GM21619 (cell line): Measurements from ENCODE around the gene NACAD.

Source experiments
- ATAC-seq: cut with Tn5 transposase; IDR thresholded peaks from one replicate; pipeline ENCODE4 v1.9.1; 2021; ENCODE audit not compliant: unreplicated experiment

The NACAD gene, protein sequence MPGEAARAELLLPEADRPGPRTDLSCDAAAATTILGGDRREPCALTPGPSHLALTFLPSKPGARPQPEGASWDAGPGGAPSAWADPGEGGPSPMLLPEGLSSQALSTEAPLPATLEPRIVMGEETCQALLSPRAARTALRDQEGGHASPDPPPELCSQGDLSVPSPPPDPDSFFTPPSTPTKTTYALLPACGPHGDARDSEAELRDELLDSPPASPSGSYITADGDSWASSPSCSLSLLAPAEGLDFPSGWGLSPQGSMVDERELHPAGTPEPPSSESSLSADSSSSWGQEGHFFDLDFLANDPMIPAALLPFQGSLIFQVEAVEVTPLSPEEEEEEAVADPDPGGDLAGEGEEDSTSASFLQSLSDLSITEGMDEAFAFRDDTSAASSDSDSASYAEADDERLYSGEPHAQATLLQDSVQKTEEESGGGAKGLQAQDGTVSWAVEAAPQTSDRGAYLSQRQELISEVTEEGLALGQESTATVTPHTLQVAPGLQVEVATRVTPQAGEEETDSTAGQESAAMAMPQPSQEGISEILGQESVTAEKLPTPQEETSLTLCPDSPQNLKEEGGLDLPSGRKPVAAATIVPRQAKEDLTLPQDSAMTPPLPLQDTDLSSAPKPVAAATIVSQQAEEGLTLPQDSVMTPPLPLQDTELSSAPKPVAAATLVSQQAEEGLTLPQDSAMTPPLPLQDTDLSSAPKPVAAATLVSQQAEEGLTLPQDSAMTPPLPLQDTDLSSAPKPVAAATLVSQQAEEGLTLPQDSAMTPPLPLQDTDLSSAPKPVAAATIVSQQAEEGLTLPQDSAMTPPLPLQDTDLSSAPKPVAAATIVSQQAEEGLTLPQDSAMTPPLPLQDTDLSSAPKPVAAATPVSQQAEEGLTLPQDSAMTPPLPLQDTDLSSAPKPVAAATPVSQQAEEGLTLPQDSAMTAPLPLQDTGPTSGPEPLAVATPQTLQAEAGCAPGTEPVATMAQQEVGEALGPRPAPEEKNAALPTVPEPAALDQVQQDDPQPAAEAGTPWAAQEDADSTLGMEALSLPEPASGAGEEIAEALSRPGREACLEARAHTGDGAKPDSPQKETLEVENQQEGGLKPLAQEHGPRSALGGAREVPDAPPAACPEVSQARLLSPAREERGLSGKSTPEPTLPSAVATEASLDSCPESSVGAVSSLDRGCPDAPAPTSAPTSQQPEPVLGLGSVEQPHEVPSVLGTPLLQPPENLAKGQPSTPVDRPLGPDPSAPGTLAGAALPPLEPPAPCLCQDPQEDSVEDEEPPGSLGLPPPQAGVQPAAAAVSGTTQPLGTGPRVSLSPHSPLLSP (N-terminal part only)

DNA sequence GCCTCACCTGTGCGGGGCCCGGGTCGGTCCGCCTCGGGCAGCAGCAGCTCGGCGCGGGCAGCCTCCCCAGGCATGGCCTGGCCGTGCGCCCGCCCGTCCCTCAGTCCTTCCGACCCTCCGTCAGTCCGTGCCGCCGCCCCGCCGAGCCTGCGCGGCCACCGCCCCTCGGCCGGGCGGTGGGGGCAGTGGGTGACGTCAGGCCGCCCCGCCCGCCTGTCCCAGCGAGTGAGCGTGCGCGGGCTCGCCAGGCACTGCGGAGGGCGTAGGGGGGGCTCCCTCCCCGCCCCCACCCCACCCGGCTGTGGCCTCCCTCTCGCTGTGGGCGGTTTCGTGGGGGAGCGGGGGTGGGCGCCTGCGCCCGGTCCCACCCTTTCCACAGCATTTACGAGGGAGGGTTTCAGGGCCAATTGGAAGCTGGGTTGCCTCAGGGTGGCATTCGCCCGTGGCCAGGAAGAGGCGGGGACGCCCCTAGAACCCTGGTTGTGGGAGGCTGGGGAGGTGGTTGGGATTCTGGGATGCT, at the start of gene NACAD:
NACAD (minus strand) TSS at position 149 of the 520 bp plus-strand sequence; CDS start at position 74, 75 bp downstream.
- no peak for ATAC-seq

GRCh38 chr7:45136106-45137060, 47.6 kb upstream of the NACAD start:
- peak; percentile 65 for ATAC-seq

DNA sequence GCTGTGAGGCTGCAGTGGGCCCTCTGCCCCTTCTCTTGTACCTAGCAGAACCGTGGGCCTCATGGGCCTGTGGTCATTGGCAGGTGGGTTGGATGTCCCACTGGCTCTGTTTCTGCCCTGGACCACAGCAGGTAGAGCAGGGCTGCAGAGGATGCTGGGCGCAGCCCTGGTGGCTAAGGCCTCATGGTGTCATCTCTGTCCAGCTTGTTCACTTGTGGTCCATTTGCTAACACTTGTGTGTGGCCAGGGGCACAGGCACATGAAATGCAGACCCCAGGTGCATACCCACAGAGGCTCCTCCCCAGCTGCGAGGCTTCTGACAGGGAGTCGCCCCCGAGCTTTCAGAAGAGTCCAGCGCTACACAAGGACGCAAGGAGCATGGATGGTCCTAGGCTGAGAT, 45.1 kb upstream of the NACAD start:
- ATAC-seq = no peak

GRCh38 chr7:45133352-45133751, 44.6 kb upstream of the NACAD start:
- no peak for ATAC-seq

DNA sequence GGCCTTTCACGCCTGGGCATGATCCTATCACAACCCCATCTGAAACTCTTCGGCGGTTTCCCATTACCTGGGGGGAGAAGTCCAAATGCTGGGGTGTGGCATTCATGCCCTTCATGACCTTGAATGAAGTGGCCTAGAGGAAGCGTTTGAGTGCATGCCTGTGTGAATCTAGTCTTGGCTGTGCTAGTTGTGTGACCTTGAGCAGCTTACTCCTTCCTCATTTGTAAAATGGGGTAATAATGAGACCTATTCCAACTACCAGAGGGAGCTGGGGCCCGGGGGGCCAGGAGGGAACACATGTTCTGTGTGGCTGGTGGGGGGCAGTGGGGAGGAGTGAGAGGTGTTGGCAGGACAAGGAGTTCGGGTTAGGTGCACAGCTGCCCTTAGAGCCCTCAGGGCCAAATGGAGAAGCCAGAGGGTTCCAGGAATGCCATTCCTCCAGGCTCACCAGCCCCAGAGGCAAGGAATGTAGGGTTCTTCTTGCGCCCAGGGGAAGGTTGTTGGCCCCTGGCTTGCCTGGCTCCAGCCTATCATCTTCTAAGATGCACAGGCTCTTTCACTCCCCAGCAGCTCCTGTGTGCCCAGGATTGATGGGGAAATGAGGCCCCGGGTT, 44.0 kb upstream of the NACAD start:
- ATAC-seq = no peak

DNA sequence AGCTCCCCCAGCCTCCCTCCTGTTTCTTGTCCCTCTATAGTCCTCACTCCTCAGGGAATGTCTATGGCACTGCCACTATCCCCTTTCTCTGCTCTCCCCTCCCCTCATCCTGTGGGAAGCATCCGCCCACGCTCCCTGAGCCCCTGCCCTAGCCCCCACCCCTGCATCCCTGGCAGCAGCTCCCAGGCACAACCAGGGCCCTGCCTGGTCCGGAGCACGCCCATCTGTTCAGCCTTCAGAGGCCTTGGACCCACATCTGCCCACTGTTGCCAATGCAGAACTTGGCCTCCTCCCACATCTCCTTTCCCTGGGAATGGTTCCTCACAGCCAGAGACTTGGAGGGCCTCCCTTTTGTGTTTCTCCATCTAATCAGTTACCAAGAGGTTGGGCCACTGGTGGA, 43.1 kb upstream of the NACAD start:
- ATAC-seq = no peak

DNA sequence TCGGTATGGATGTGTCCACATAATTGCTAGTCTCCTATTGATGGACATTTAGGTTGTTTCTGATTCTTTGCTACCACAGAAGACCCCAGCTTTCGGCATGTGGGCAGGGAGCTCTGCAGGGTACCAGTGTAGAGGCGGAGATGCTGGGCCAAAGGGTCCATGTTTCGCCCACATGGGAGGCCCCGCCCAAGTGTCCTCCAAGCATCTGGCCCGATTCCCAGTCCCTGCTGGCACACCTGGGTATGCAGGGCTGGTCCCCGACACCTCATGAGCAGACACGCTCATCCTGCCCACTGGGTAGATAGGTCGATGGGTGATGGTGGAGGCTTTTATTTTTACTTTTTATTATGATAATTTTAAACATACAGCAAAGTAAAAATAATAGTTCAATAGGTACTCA, 42.1 kb upstream of the NACAD start:
- ATAC-seq = no peak

DNA sequence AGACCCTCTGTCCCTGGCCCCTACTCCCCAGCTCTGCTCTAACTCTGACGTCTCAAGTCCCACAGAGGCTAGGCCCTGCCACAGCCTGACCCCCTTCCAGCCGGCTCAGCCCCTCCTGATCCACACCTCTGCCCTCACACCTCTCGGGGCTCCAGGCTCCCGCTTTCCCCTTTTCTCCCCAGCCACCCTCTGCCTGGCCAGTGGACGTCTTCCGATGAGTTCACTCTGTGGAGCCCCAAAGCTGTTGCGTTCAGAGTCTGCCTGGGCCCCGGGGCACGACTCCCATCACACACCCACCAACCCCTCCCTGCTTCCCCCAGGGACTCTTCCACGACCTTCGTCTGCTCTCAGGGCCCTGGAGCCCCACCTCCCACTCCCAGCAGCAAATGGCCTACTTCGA, 41.1 kb upstream of the NACAD start:
- no peak for ATAC-seq

DNA sequence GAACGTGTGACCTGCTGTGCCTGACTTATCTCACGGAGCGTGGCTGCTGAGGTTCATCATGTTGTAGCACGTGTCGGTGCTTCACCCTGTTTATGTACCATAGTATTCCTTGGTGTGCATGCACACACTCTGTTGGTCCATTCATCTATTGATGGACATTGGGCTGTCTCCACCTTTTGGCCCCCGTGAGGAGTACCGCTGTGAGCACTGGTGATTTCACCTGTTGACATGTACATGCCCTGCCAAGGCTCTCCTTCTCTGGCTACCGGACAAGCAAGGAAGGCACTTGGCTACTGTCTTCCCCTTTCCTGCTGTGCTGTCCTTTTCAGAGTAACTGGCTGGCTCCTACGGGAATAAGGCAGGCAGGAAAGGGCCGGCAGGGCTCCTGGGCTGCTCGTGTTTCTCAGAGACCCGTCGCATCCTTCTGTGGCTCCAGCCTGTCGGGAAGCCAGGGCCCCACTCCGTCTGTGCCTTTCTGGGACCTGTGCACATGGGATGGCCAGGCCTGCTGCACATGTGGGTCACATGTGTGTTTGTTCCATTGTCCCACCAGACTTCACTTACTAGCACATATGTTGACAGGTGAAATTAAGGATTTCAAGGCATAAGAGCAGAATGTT, 40.5 kb upstream of the NACAD start:
- ATAC-seq = no peak

DNA sequence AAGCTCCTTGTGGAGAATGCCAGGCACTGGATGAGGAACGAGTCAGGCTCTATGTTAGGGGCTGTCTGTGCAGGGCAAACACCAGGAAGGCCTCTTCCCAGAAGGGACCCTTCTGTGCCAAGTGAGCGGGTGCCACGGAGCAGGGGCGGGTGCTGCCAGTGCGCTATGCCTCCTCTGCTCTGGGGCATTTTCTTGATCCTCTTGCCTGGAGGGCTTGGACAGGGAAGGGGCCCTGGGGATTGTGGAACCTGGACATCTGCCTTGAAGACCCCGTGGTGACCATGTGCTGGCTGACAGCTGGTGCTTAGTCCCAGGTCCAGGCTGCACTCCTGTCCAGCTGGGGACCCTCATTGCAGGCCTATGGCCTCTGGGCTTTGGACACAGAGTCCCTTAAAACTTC, 38.2 kb upstream of the NACAD start:
- no peak for ATAC-seq

DNA sequence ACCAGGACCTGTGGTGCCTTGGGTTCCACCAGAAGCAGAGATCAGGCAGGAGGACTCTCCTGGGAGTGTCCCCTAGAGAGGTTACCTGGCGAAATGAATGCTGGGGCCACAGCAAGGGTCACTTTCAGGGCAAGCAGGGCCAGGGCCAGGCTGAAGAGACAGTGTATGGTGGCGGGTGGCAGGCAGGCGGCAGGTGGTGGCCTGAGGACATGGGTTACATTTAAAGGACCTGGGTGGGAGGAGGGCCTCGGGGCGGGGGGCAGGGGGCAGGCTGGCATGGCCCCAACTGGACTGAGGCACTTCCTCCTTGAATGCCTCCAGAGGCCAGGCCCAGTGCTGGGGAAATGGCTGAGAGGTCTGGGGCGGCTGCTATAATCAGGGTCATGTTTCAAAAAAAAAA, 37.4 kb upstream of the NACAD start:
- no peak for ATAC-seq

DNA sequence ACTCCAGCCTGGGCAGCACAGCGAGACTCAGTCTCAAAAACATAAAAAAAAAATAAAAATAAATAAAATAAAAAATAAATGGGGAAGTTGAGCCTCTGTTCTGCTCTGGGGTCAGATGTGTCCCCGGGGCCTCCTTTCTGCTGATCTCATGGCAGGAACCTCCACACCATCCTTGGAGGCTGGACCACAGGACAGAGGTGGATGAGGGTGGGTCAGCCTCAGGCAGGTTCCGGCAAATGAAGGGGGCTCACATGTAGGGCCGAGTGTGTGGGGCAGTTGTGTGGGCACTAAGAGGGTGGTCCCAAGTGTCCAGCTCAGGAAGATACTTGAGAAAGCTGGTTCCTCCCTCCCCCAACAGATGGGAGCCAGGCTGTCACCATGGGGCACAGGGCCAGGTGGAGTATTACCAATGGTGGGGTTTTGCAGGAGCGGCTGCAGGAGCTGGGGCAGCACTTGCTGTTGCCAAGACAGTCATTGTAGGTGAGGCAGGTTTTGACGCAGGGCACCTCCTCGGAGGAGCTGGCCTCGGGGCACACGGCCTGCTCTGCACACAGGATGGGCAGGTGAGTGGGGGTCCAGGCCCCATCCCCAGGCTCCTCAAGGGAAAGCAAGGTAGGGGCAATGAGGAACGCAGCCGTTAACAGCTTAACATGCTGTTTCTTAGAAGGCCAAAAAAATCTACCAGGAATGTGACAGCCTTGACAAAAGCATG, 36.6 kb upstream of the NACAD start:
- no peak for ATAC-seq

- ATAC-seq = no peak
These were observed 35.3 kb upstream of the NACAD start for GRCh38 chr7:45123913-45124710.

- ATAC-seq = no peak
These were observed 34.4 kb upstream of the NACAD start for GRCh38 chr7:45122975-45123860.

DNA sequence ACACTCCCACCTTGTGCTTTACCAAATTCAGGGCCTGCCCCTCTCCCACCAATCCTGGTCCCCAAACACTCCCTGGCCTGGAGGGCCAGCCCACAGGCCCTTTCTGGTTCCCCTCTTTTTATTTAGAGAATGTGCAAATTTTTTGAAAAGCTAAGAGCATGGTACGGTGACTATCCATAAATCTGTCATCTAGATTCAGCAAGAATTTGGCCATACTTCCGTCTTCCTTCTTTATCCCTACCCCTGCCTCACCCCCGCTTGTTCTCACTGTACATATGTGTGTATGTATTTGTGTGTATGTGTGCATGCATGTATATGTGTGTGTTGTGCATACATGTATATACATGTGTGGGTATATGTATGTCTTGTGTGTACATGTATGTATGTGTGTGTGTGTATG, 30.8 kb upstream of the NACAD start:
- ATAC-seq = no peak

DNA sequence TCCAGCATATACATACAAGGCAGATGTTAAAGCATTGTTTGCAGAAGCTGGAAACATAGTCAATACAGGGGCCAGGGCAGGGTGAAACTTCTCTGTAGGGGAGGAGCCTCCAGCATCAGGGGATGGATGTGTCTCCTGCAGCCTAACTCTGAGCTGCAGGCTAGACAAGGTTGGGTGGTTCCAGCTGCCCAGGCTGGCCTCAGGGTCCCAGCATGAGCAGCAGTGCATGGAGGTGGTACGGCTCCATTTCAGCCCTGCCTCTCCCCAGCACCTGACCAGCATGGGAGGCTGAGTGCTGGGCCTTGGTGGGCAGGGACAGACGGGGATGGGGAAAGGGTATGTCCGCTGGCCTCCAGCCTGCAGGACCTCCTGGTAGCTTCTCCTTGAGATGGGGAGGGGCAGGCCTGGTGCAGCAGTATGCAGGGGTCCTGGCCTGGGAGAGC, 30.1 kb upstream of the NACAD start:
- no peak for ATAC-seq
